B cell (primary cell): Measurements from ENCODE around the gene ZNF429.
"Not testable (repeated sequence)": the region's sequence is repeated elsewhere in the genome, so short reads cannot be mapped to it uniquely, and the experiment has no call there.

Source experiments
- EZH2 ChIP-seq: IDR thresholded peaks from 2 replicates; pipeline ENCODE4 v1.6.1; 2012; ENCODE audit warnings: borderline replicate concordance, low read depth, mild to moderate bottlenecking, moderate library complexity, low read length; ENCODE audit not compliant: insufficient read depth, poor library complexity, severe bottlenecking
- TF ChIP-seq, protein P1 (sequence below): fragments of 200-600 bp; IDR thresholded peaks from one replicate; pipeline ENCODE4 v1.8.0; 2022; ENCODE audit warnings: antibody characterized with exemption, mild to moderate bottlenecking

DNA sequence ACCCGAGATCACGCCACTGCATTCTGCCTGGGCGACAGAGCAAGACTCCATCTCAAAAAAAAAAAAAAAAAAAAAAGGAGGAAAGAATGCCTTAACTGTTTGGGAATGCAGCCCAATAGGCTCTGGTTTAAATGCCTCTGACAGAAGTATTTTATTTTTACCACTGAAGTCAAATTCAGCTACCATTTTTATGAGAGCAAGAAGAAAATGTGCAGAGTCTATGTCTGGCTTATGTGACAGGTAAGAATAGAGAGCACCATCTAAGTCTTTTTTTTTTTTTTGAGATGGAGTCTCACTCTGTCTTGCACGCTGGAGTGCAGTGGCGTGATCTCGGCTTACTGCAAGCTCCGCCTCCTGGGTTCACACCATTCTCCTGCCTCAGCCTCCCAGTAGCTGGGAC lies 7.2 kb downstream of the ZNF429 start:
- TF ChIP-seq, protein P1, sequence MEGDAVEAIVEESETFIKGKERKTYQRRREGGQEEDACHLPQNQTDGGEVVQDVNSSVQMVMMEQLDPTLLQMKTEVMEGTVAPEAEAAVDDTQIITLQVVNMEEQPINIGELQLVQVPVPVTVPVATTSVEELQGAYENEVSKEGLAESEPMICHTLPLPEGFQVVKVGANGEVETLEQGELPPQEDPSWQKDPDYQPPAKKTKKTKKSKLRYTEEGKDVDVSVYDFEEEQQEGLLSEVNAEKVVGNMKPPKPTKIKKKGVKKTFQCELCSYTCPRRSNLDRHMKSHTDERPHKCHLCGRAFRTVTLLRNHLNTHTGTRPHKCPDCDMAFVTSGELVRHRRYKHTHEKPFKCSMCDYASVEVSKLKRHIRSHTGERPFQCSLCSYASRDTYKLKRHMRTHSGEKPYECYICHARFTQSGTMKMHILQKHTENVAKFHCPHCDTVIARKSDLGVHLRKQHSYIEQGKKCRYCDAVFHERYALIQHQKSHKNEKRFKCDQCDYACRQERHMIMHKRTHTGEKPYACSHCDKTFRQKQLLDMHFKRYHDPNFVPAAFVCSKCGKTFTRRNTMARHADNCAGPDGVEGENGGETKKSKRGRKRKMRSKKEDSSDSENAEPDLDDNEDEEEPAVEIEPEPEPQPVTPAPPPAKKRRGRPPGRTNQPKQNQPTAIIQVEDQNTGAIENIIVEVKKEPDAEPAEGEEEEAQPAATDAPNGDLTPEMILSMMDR = not testable (repeated sequence)
- TF ChIP-seq EZH2 = not testable (repeated sequence)
